SK-N-SH (cell line): ENCODE results near the gene SCAPER. TPM values are rescaled to one million over a fixed set of nuclear protein-coding genes. Genes with fewer than 3 reads are reported as not detected.

Experiments
- CTCF ChIA-PET: fragments of 300-600, 350-600 bp; formaldehyde crosslinking; extraction: SDS; loops from one replicate; lab custom pipeline; 2021; lab: Yijun Ruan, JAX
- POLR2A ChIA-PET: fragments of 350-600 bp; sonication (Branson Sonifier 250); formaldehyde crosslinking; extraction: SDS; loops from one replicate; lab custom pipeline; 2020; ENCODE audit warnings: antibody characterized with exemption, inconsistent platforms; lab: Yijun Ruan, JAX
- DNase-seq: peaks from one replicate; pipeline ENCODE4 v3.0.0; 2012
- H2AFZ ChIP-seq: fragments of 200-600 bp; sonication (generic); 2 replicates; pipeline ENCODE4 v1.8.1; 2016; ENCODE audit warnings: antibody characterized with exemption, mild to moderate bottlenecking, low read depth
- H3F3A ChIP-seq: fragments of 200-600 bp; sonication (generic); replicated peaks from 2 replicates; pipeline ENCODE3; 2016; ENCODE audit warnings: antibody characterized with exemption, mild to moderate bottlenecking; ENCODE audit not compliant: insufficient read depth
- H3K27ac ChIP-seq, 2 experiments: fragments of 200-500 bp in 1 of 2; fragments of 200-600 bp in 1 of 2; sonication (Bioruptor generic) in 1 of 2; sonication (generic), shearing (Covaris generic) in 1 of 2; 2 replicates each; pipeline versions ENCODE4 v1.5.1 to v1.6.1; 2014 to 2016; ENCODE audit warnings: low read depth in 2 of 2, inconsistent platforms in 1 of 2, low read length in 1 of 2, mild to moderate bottlenecking in 1 of 2, mixed read lengths in 1 of 2
- H3K27me3 ChIP-seq: fragments of 200-600 bp; sonication (generic), shearing (Covaris generic); 2 replicates; pipeline ENCODE4 v1.6.1; 2016; ENCODE audit warnings: mixed run types; ENCODE audit not compliant: insufficient read depth
- H3K36me3 ChIP-seq, 2 experiments: fragments of 200-500 bp in 1 of 2; fragments of 200-600 bp in 1 of 2; sonication (Bioruptor generic) in 1 of 2; sonication (generic) in 1 of 2; replicated peaks in 1 of 2; 2 replicates each; pipeline versions ENCODE3 to v1.5.1; 2014 to 2016; ENCODE audit warnings: low read length in 1 of 2, mild to moderate bottlenecking in 1 of 2; ENCODE audit not compliant: insufficient read depth in 2 of 2, control insufficient read depth in 1 of 2
- H3K4me1 ChIP-seq, 2 experiments: fragments of 200-500 bp in 1 of 2; fragments of 200-600 bp in 1 of 2; sonication (Bioruptor generic) in 1 of 2; sonication (generic), shearing (Covaris generic) in 1 of 2; 2 replicates each; pipeline versions ENCODE4 v1.5.1 to v1.6.1; 2014 to 2016; ENCODE audit warnings: low read depth in 1 of 2, low read length in 1 of 2, mixed run types in 1 of 2; ENCODE audit not compliant: insufficient read depth in 2 of 2, control insufficient read depth in 1 of 2
- H3K4me2 ChIP-seq: fragments of 200-600 bp; sonication (generic), shearing (Covaris generic); 2 replicates; pipeline ENCODE4 v1.6.1; 2017; ENCODE audit warnings: mixed run types
- H3K4me3 ChIP-seq, 2 experiments: fragments of 200-500 bp in 1 of 2; fragments of 200-600 bp in 1 of 2; sonication (Bioruptor generic) in 1 of 2; sonication (generic), shearing (Covaris generic) in 1 of 2; 2 replicates each; pipeline versions ENCODE4 v1.5.1 to v1.8.1; 2014 to 2016; ENCODE audit warnings: low read depth in 2 of 2, inconsistent platforms in 1 of 2, low read length in 1 of 2, mild to moderate bottlenecking in 1 of 2, mixed read lengths in 1 of 2, moderate library complexity in 1 of 2
- H3K79me2 ChIP-seq: fragments of 200-600 bp; sonication (generic); 2 replicates; pipeline ENCODE4 v1.8.1; 2017; ENCODE audit warnings: mild to moderate bottlenecking; ENCODE audit not compliant: insufficient read depth
- H3K9ac ChIP-seq: fragments of 200-600 bp; sonication (generic); 2 replicates; pipeline ENCODE4 v1.6.1; 2017; ENCODE audit warnings: mixed run types
- H3K9me2 ChIP-seq: fragments of 200-600 bp; sonication (generic); 2 replicates; pipeline ENCODE4 v1.6.1; 2017; ENCODE audit warnings: mixed run types
- H3K9me3 ChIP-seq: fragments of 200-600 bp; sonication (generic); 2 replicates; pipeline ENCODE4 v1.6.1; 2017; ENCODE audit warnings: mixed run types, mild to moderate bottlenecking, moderate library complexity
- H4K20me1 ChIP-seq: fragments of 200-600 bp; sonication (generic); 2 replicates; pipeline ENCODE4 v1.6.1; 2017; ENCODE audit warnings: mild to moderate bottlenecking, mixed run types; ENCODE audit not compliant: insufficient read depth
- CHD2 ChIP-seq: fragments of 150-350 bp; IDR thresholded peaks from 2 replicates; pipeline ENCODE4 v1.6.1; 2018; ENCODE audit warnings: low read length; ENCODE audit not compliant: partially characterized antibody
- ELF1 ChIP-seq: IDR thresholded peaks from 2 replicates; pipeline ENCODE4 v1.4.0; 2012
- EP300 ChIP-seq, 2 experiments: IDR thresholded peaks; 2 replicates each; pipeline versions ENCODE4 v1.4.0 to v1.6.1; 2012; ENCODE audit warnings: borderline replicate concordance in 1 of 2, low read depth in 1 of 2, low read length in 1 of 2
- EZH2phosphoT487 ChIP-seq: fragments of 200-600 bp; sonication (generic); IDR thresholded peaks from 2 replicates; pipeline ENCODE4 v1.6.1; 2017; ENCODE audit warnings: low read depth, mixed run types, mild to moderate bottlenecking, antibody characterized with exemption, moderate library complexity, borderline replicate concordance
- FOXJ3 ChIP-seq: sonication (generic); formaldehyde crosslinking; IDR thresholded peaks from 2 replicates; pipeline ENCODE4 v1.5.1; 2020; ENCODE audit warnings: mild to moderate bottlenecking, missing genetic modification reagents
- FOXM1 ChIP-seq: IDR thresholded peaks from 2 replicates; pipeline ENCODE4 v1.4.0; 2012; ENCODE audit warnings: low read depth, mild to moderate bottlenecking
- GABPA ChIP-seq: IDR thresholded peaks from 2 replicates; pipeline ENCODE4 v1.4.0; 2012; ENCODE audit warnings: low read depth, mild to moderate bottlenecking
- MAX ChIP-seq: IDR thresholded peaks from 2 replicates; pipeline ENCODE4 v1.4.0; 2012; ENCODE audit warnings: low read depth
- NFIC ChIP-seq: IDR thresholded peaks from 2 replicates; pipeline ENCODE4 v1.4.0; 2012; ENCODE audit warnings: borderline replicate concordance
- POLR2AphosphoS5 ChIP-seq: IDR thresholded peaks from 2 replicates; pipeline ENCODE4 v1.6.1; 2012; ENCODE audit warnings: low read depth, low read length
- RAD21 ChIP-seq: IDR thresholded peaks from 2 replicates; pipeline ENCODE4 v1.6.1; 2012; ENCODE audit warnings: mild to moderate bottlenecking, low read length
- RCOR1 ChIP-seq: fragments of 150-350 bp; IDR thresholded peaks from 2 replicates; pipeline ENCODE4 v1.6.1; 2017; ENCODE audit warnings: antibody characterized with exemption, low read length
- RXRA ChIP-seq: IDR thresholded peaks from 2 replicates; pipeline ENCODE4 v1.4.0; 2012; ENCODE audit warnings: low read depth, mild to moderate bottlenecking, borderline replicate concordance
- TAF1 ChIP-seq: IDR thresholded peaks from 2 replicates; pipeline ENCODE4 v1.6.1; 2012; ENCODE audit warnings: low read depth, mild to moderate bottlenecking, low read length, moderate library complexity, borderline replicate concordance
- TCF12 ChIP-seq: IDR thresholded peaks from 2 replicates; pipeline ENCODE4 v1.4.0; 2012
- TEAD4 ChIP-seq: IDR thresholded peaks from 2 replicates; pipeline ENCODE4 v1.4.0; 2012; ENCODE audit warnings: mild to moderate bottlenecking, borderline replicate concordance; ENCODE audit not compliant: insufficient read depth
- USF1 ChIP-seq: IDR thresholded peaks from 2 replicates; pipeline ENCODE4 v1.4.0; 2012; ENCODE audit warnings: low read depth, borderline replicate concordance
- WGBS: methylation state at CpG from one replicate; pipeline ENCODE4 v1.1.6; 2017; ENCODE audit warnings: low lambda C conversion rate; 5-methylcytosine and 5-hydroxymethylcytosine counted together
- polyA plus RNA-seq, 3 experiments: library from polyadenylated mRNA; depleted of rRNA; stranded (reverse); fragments of >200 nt; gene quantifications; 2 replicates each; pipeline ENCODE4 v1.2.3, GENCODE V29; 2012
- TF ChIP-seq, protein P1 (sequence below): fragments of 150-350 bp; IDR thresholded peaks from 2 replicates; pipeline ENCODE4 v1.6.1; 2016; ENCODE audit warnings: mild to moderate bottlenecking, low read depth, low read length

SCAPER gene
- polyA plus RNA-seq, 1 of the 3 experiments (the other 2 are of a cell fraction), result 1.8 TPM

GRCh38 chr15:76353023-76353577 is 552.0 kb downstream of the SCAPER start:
- no peak for TF ChIP-seq EP300 (IDR thresholded peaks at IDR 0.05; ENCODE audit: borderline replicate concordance in 1 of 2, low read depth in 1 of 2, low read length in 1 of 2)
- TF ChIP-seq EZH2phosphoT487, result no peak
- TF ChIP-seq FOXM1, result no peak
- no peak for TF ChIP-seq TAF1
- TF ChIP-seq USF1, result no peak
- TF ChIP-seq FOXJ3 (CRISPR knock-in tag), result no peak
- no peak for TF ChIP-seq ELF1
- no peak for TF ChIP-seq CHD2
- no peak for TF ChIP-seq NFIC
- TF ChIP-seq RAD21, result no peak
- TF ChIP-seq TCF12, result no peak
- no peak for TF ChIP-seq GABPA
- no peak for TF ChIP-seq POLR2AphosphoS5
- TF ChIP-seq TEAD4, result no peak
- TF ChIP-seq RCOR1, result no peak
- TF ChIP-seq MAX, result no peak
- TF ChIP-seq, protein P1, sequence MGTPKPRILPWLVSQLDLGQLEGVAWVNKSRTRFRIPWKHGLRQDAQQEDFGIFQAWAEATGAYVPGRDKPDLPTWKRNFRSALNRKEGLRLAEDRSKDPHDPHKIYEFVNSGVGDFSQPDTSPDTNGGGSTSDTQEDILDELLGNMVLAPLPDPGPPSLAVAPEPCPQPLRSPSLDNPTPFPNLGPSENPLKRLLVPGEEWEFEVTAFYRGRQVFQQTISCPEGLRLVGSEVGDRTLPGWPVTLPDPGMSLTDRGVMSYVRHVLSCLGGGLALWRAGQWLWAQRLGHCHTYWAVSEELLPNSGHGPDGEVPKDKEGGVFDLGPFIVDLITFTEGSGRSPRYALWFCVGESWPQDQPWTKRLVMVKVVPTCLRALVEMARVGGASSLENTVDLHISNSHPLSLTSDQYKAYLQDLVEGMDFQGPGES, result no peak
- TF ChIP-seq RXRA, result no peak
- Histone ChIP-seq H3F3A (no peaks in the 10 kb centered on the region), H3K36me3 (peaks cover 2 to 5% of the 10 kb centered on the region in 2 experiments), H2AFZ (no peak overlapping the region), H4K20me1 (no peaks in the 10 kb centered on the region), H3K9me3 (no peaks in the 10 kb centered on the region), H3K9ac (no peak overlapping the region), H3K27ac (no peak overlapping the region), H3K9me2 (no peaks in the 10 kb centered on the region), H3K4me2 (no peak overlapping the region), H3K4me1 (no peaks in the 10 kb centered on the region), H3K4me3 (no peak overlapping the region), H3K27me3 (no peaks in the 10 kb centered on the region), H3K79me2 (no peaks in the 10 kb centered on the region)
- WGBS, result 89% methylated on average over 1 of the region's 1 CpG
- POLR2A ChIA-PET, result no interaction called here
- CTCF ChIA-PET, result no interaction called here
- DNase-seq, result no peak
